K562 (cell line): ENCODE data around the gene ACHE. TPM values are rescaled to one million over a fixed set of nuclear protein-coding genes. Genes with fewer than 3 reads are reported as not detected.

Source experiments
- ARID2 ChIP-seq: fragments of 450-650 bp; IDR thresholded peaks from 2 replicates; pipeline ENCODE4 v1.6.1; 2017; ENCODE audit warnings: antibody characterized with exemption, mild to moderate bottlenecking
- CHD2 ChIP-seq: IDR thresholded peaks from 2 replicates; pipeline ENCODE4 v1.6.1; 2011; ENCODE audit warnings: low read depth, low read length
- EP400 ChIP-seq: fragments of 450-650 bp; IDR thresholded peaks from 2 replicates; pipeline ENCODE4 v1.6.1; 2017; ENCODE audit warnings: antibody characterized with exemption, mild to moderate bottlenecking, moderate library complexity
- FOXA3 ChIP-seq, 2 experiments: fragments of 450-650 bp in 1 of 2; sonication (generic) in 1 of 2; formaldehyde crosslinking; IDR thresholded peaks in 1 of 2; conservative IDR thresholded peaks in 1 of 2; 2 replicates each; pipeline versions ENCODE4 v1.4.0 to v1.8.0; 2020 to 2022; ENCODE audit warnings: mild to moderate bottlenecking in 2 of 2, missing genetic modification reagents in 1 of 2
- KAT7 ChIP-seq: sonication (generic); formaldehyde crosslinking; IDR thresholded peaks from 2 replicates; pipeline ENCODE4 v1.8.0; 2022; ENCODE audit warnings: missing genetic modification reagents, mild to moderate bottlenecking, borderline replicate concordance
- NR1H2 ChIP-seq: sonication (generic); formaldehyde crosslinking; IDR thresholded peaks from 2 replicates; pipeline ENCODE4 v1.4.0; 2020; ENCODE audit warnings: mild to moderate bottlenecking, missing genetic modification reagents
- NR4A1 ChIP-seq, 2 experiments: fragments of 250-450 bp in 1 of 2; fragments of 450-650 bp in 1 of 2; sonication (Bioruptor Pico) in 1 of 2; IDR thresholded peaks; 2 replicates each; pipeline versions ENCODE4 v1.4.0 to v1.6.1; 2016 to 2020; ENCODE audit warnings: mild to moderate bottlenecking in 2 of 2, missing compliant biosample characterization in 1 of 2, missing genetic modification characterization in 1 of 2, moderate library complexity in 1 of 2
- PHF20 ChIP-seq: fragments of 450-650 bp; IDR thresholded peaks from 2 replicates; pipeline ENCODE4 v1.6.1; 2018; ENCODE audit not compliant: partially characterized antibody
- PYGO2 ChIP-seq: fragments of 450-650 bp; IDR thresholded peaks from 2 replicates; pipeline ENCODE4 v1.6.1; 2016; ENCODE audit warnings: mild to moderate bottlenecking, missing genetic modification characterization, moderate library complexity, missing compliant biosample characterization
- RFX7 ChIP-seq: fragments of 250-450 bp; sonication (Bioruptor Pico); IDR thresholded peaks from 2 replicates; pipeline ENCODE4 v1.5.1; 2021; ENCODE audit warnings: mild to moderate bottlenecking
- STAT5B ChIP-seq: fragments of 250-450 bp; sonication (Bioruptor Pico); IDR thresholded peaks from 2 replicates; pipeline ENCODE4 v1.8.0; 2021; ENCODE audit warnings: mild to moderate bottlenecking, inconsistent platforms
- TCF7 ChIP-seq: sonication (generic); IDR thresholded peaks from 2 replicates; pipeline ENCODE4 v1.6.1; 2016; ENCODE audit warnings: antibody characterized with exemption, borderline replicate concordance
- ZNF133 ChIP-seq: fragments of 250-450 bp; sonication (Bioruptor Pico); IDR thresholded peaks from 2 replicates; pipeline ENCODE4 v1.4.0; 2020; ENCODE audit warnings: mild to moderate bottlenecking
- ZNF197 ChIP-seq: fragments of 200-800 bp; sonication (Bioruptor generic); IDR thresholded peaks from 2 replicates; pipeline ENCODE4 v1.6.1; 2016; ENCODE audit warnings: low read depth, missing genetic modification characterization, missing compliant biosample characterization
- ZNF75A ChIP-seq: fragments of 450-650 bp; formaldehyde crosslinking; IDR thresholded peaks from 2 replicates; pipeline ENCODE4 v1.4.0; 2020; ENCODE audit warnings: mild to moderate bottlenecking
- ZSCAN29 ChIP-seq: fragments of 450-650 bp; IDR thresholded peaks from 2 replicates; pipeline ENCODE4 v1.6.1; 2017
- polyA plus RNA-seq, 8 experiments: library from polyadenylated mRNA; depleted of rRNA in 4 of 8; stranded (reverse) in 5 of 8; unstranded in 3 of 8; fragments of >200 nt; fragmentation: Nextera tagmentation in 2 of 8; fragmentation: Illumina TruSeq in 1 of 8; extraction: Ambion mirVana in 2 of 8; extraction: Trizol in 1 of 8; gene quantifications; 2 replicates each; pipeline versions ENCODE4 v1.2.1 to v1.2.3, GENCODE V29; 2011 to 2014; ENCODE audit warnings: inconsistent platforms in 1 of 8, missing spikeins in 1 of 8
- total RNA-seq, 7 experiments: library from RNA; depleted of rRNA in 6 of 7; stranded (reverse); fragments of >200 nt in 6 of 7; fragmentation: Illumina TruSeq in 2 of 7; extraction: Trizol in 2 of 7; gene quantifications; 2 replicates each; pipeline versions ENCODE4 v1.2.1 to v1.2.3, GENCODE V29; 2011 to 2021; ENCODE audit warnings: low replicate concordance in 1 of 7
- TF ChIP-seq, protein P1 (sequence below): fragments of 450-650 bp; IDR thresholded peaks from 2 replicates; pipeline ENCODE4 v1.6.1; 2017; ENCODE audit warnings: antibody characterized with exemption, mild to moderate bottlenecking
- TF ChIP-seq, protein P2 (sequence below): sonication (generic); formaldehyde crosslinking; IDR thresholded peaks from 2 replicates; pipeline ENCODE4 v1.8.0; 2022; ENCODE audit warnings: mild to moderate bottlenecking, missing genetic modification reagents, borderline replicate concordance
- TF ChIP-seq, protein P3 (sequence below): sonication (generic); formaldehyde crosslinking; IDR thresholded peaks from 2 replicates; pipeline ENCODE4 v1.8.1; 2023; ENCODE audit warnings: mild to moderate bottlenecking, missing genetic modification reagents

ACHE gene
- total and polyA plus RNA-seq, 9 of the 15 experiments (the other 6 are each of a cell fraction or from before 2014, with no cell fraction given), result 0.04 to 8.8 (median 1.9) TPM

- TF ChIP-seq, protein P1, sequence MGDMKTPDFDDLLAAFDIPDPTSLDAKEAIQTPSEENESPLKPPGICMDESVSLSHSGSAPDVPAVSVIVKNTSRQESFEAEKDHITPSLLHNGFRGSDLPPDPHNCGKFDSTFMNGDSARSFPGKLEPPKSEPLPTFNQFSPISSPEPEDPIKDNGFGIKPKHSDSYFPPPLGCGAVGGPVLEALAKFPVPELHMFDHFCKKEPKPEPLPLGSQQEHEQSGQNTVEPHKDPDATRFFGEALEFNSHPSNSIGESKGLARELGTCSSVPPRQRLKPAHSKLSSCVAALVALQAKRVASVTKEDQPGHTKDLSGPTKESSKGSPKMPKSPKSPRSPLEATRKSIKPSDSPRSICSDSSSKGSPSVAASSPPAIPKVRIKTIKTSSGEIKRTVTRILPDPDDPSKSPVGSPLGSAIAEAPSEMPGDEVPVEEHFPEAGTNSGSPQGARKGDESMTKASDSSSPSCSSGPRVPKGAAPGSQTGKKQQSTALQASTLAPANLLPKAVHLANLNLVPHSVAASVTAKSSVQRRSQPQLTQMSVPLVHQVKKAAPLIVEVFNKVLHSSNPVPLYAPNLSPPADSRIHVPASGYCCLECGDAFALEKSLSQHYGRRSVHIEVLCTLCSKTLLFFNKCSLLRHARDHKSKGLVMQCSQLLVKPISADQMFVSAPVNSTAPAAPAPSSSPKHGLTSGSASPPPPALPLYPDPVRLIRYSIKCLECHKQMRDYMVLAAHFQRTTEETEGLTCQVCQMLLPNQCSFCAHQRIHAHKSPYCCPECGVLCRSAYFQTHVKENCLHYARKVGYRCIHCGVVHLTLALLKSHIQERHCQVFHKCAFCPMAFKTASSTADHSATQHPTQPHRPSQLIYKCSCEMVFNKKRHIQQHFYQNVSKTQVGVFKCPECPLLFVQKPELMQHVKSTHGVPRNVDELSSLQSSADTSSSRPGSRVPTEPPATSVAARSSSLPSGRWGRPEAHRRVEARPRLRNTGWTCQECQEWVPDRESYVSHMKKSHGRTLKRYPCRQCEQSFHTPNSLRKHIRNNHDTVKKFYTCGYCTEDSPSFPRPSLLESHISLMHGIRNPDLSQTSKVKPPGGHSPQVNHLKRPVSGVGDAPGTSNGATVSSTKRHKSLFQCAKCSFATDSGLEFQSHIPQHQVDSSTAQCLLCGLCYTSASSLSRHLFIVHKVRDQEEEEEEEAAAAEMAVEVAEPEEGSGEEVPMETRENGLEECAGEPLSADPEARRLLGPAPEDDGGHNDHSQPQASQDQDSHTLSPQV, result no peak
- TF ChIP-seq ZNF197 (no peak), ZNF75A (CRISPR knock-in tag) (no peak), PHF20 (no peak), PYGO2 (tag) (no peak), KAT7 (peak; percentile 82; the same call in 1 of the 2 replicates), ARID2 (peak; percentile 98), STAT5B (CRISPR knock-in tag) (no peak), TCF7 (0 out of 2 replicates have a peak, but pooled peaks have one; percentile 14), FOXA3 (CRISPR knock-in tag; conservative IDR thresholded peaks at IDR 0.05 in 1 of 2, IDR thresholded peaks at IDR 0.05 in 1 of 2) (0 out of 4 replicates have a peak, but pooled peaks of 1 of the 2 experiments have one; percentile 62), ZNF133 (CRISPR knock-in tag) (0 out of 2 replicates have a peak, but pooled peaks have one; percentile 28), EP400 (peak; percentile 93), NR1H2 (0 out of 2 replicates have a peak, but pooled peaks have one; percentile 63), ZSCAN29 (no peak), NR4A1 (CRISPR knock-in tag; IDR thresholded peaks at IDR 0.05) (peak; percentile 48; the same call in 1 of the 2 replicates), NR4A1 (tag; IDR thresholded peaks at IDR 0.05) (no peak; the same call in 1 of the 2 replicates), RFX7 (CRISPR knock-in tag) (no peak), CHD2 (no peak)
- TF ChIP-seq, protein P2, sequence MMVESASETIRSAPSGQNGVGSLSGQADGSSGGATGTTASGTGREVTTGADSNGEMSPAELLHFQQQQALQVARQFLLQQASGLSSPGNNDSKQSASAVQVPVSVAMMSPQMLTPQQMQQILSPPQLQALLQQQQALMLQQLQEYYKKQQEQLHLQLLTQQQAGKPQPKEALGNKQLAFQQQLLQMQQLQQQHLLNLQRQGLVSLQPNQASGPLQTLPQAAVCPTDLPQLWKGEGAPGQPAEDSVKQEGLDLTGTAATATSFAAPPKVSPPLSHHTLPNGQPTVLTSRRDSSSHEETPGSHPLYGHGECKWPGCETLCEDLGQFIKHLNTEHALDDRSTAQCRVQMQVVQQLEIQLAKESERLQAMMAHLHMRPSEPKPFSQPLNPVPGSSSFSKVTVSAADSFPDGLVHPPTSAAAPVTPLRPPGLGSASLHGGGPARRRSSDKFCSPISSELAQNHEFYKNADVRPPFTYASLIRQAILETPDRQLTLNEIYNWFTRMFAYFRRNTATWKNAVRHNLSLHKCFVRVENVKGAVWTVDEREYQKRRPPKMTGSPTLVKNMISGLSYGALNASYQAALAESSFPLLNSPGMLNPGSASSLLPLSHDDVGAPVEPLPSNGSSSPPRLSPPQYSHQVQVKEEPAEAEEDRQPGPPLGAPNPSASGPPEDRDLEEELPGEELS, result no peak
- TF ChIP-seq, protein P3, sequence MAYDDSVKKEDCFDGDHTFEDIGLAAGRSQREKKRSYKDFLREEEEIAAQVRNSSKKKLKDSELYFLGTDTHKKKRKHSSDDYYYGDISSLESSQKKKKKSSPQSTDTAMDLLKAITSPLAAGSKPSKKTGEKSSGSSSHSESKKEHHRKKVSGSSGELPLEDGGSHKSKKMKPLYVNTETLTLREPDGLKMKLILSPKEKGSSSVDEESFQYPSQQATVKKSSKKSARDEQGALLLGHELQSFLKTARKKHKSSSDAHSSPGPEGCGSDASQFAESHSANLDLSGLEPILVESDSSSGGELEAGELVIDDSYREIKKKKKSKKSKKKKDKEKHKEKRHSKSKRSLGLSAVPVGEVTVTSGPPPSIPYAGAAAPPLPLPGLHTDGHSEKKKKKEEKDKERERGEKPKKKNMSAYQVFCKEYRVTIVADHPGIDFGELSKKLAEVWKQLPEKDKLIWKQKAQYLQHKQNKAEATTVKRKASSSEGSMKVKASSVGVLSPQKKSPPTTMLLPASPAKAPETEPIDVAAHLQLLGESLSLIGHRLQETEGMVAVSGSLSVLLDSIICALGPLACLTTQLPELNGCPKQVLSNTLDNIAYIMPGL (CRISPR knock-in tag), result peak; percentile 74; the same call in 1 of the 2 replicates
Measured at GRCh38 chr7:100852048-100852872, 43.4 kb downstream of the ACHE start, which contains the start of gene SLC12A9 (continued).
